GM12873 (cell line): ENCODE measurements around the gene SLC35A1.

Experiments used
- CTCF ChIP-seq: IDR thresholded peaks from 2 replicates; pipeline ENCODE4 v1.5.1; 2012; ENCODE audit warnings: low read depth, mild to moderate bottlenecking, moderate library complexity, low read length, control low read depth; ENCODE audit not compliant: insufficient read depth; ENCODE audit errors: missing control alignments

SLC35A1 gene

GRCh38 chr6:87465051-87465450 lies 7.7 kb upstream of the SLC35A1 start:
- TF ChIP-seq CTCF = no peak

GRCh38 chr6:87473419-87473903 lies 687 bp downstream of the SLC35A1 start:
- peak; percentile 4 for TF ChIP-seq CTCF

- TF ChIP-seq CTCF = no peak
These were observed 9.2 kb downstream of the SLC35A1 start for GRCh38 chr6:87481931-87482330.

GRCh38 chr6:87482366-87482765 lies 9.6 kb downstream of the SLC35A1 start:
- TF ChIP-seq CTCF = no peak

DNA sequence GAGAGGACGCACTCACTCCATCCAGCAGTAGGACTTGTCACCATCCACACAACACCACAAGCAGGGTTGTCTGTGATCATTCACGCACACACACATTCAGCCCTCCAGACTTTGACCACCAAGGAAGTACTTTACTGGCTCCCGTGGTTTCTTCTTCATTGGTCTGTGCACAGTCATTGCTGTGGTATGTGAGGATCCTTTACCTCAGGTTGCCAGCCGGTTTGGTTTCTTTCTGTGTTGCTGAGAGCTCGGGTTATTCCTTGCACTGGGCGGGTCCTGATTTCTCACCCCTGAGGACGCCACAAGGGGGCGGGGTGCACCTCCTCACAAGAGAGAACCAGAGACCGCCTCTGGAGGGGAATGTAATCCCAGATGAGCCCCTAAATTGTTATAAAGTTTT lies 11.2 kb downstream of the SLC35A1 start:
- peak; percentile 9 for TF ChIP-seq CTCF

GRCh38 chr6:87484491-87484890 lies 11.7 kb downstream of the SLC35A1 start:
- no peak for TF ChIP-seq CTCF

GRCh38 chr6:87487555-87487954 lies 14.8 kb downstream of the SLC35A1 start:
- TF ChIP-seq CTCF = no peak
